ACC112 (cell line): ENCODE data around the gene ZFYVE26.

Experiments
- H2AFZ ChIP-seq: fragments of 200-600 bp; sonication (generic); one replicate; pipeline ENCODE4 v1.6.0; 2017; ENCODE audit warnings: antibody characterized with exemption, low read length; ENCODE audit not compliant: unreplicated experiment
- H3K27ac ChIP-seq: fragments of 200-600 bp; sonication (generic); 2 replicates; pipeline ENCODE4 v1.5.1; 2014; ENCODE audit warnings: low read depth, mild to moderate bottlenecking, antibody characterized with exemption, low read length, moderate library complexity
- H3K27me3 ChIP-seq: fragments of 200-600 bp; sonication (generic); 2 replicates; pipeline ENCODE4 v1.6.1; 2014; ENCODE audit warnings: mild to moderate bottlenecking, antibody characterized with exemption, low read length, moderate library complexity, mixed read lengths; ENCODE audit not compliant: insufficient read depth
- H3K36me3 ChIP-seq: fragments of 200-600 bp; sonication (generic); 2 replicates; pipeline ENCODE4 v1.6.1; 2016; ENCODE audit warnings: mild to moderate bottlenecking, antibody characterized with exemption, low read length, moderate library complexity, mixed read lengths; ENCODE audit not compliant: insufficient read depth
- H3K4me1 ChIP-seq: fragments of 200-600 bp; sonication (generic); one replicate; pipeline ENCODE4 v1.6.1; 2016; ENCODE audit warnings: low read length, mixed read lengths; ENCODE audit not compliant: insufficient read depth, unreplicated experiment, control insufficient read depth
- H3K4me3 ChIP-seq: fragments of 200-600 bp; sonication (generic); 2 replicates; pipeline ENCODE4 v1.5.1; 2014; ENCODE audit warnings: mild to moderate bottlenecking, low read depth, low read length
- H3K79me2 ChIP-seq: fragments of 200-600 bp; sonication (generic); one replicate; pipeline ENCODE4 v1.6.0; 2016; ENCODE audit warnings: low read length; ENCODE audit not compliant: control insufficient read depth, unreplicated experiment, insufficient read depth

ZFYVE26 gene

DNA sequence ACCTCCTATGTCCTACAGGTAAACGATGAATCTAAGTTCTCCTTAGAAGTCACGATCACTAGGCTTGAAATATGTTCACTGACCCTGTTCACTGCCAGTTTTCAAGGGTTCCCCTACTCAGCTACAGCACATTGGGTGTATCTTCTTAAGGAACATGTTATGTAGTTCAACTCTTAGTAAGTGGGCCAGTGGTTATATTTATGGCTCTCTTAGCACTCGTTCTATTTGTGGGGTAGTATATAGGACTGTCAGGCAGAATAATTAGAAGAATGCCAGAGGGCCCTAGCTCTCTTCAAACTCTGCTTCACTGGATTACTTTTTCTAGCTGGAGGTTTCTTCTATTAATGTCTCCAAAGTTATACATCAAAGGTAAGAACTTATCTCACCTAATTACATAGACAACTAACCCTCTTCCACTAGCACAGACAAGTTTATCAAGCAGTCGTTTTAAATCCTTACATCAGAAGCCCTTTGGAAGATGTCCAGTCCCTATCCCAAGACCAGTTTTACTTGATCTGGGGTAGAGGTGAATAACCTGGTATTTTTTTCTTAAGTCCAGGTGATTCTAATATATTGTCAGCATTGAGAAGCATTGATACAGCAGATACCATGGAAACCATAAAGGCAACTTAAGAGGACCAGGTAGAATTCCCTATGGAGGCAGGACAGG is 39.6 kb downstream of the ZFYVE26 start:
- Histone ChIP-seq H3K27me3 (no peaks in the 10 kb centered on the region), H3K79me2 (no peaks in the 10 kb centered on the region), H2AFZ (no peak overlapping the region), H3K27ac (no peak overlapping the region), H3K36me3 (peaks cover 50% of the 10 kb centered on the region), H3K4me3 (no peak overlapping the region), H3K4me1 (no peaks in the 10 kb centered on the region)

DNA sequence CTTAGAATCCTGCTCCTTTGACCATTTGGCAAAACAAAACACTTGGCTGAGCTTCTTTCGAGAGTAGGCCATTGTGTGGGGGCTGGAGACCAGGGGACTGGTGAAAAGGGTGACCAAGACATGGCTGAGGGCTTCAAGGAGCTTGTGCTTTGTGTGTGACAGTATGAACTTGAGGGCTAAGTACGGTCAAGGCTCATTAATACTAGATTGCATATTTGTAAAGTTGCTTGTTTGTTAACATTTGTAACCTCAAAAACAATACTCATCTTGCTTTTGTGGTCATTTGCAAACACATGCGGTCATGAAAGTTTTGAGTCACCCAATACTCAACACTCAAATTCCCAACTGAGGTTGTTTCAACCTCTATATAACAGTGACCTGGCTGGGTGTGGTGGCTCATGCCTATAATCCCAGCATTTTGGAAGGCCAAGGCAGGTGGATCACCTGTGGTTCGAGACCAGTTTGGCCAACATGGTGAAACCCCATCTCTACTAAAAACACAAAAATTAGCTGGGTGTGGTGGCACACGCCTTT is 42.5 kb downstream of the ZFYVE26 start:
- Histone ChIP-seq H3K79me2 (no peaks in the 10 kb centered on the region), H3K27ac (no peak overlapping the region), H3K4me1 (no peaks in the 10 kb centered on the region), H3K4me3 (no peak overlapping the region), H3K36me3 (peaks cover 47% of the 10 kb centered on the region), H3K27me3 (no peaks in the 10 kb centered on the region), H2AFZ (no peak overlapping the region)

DNA sequence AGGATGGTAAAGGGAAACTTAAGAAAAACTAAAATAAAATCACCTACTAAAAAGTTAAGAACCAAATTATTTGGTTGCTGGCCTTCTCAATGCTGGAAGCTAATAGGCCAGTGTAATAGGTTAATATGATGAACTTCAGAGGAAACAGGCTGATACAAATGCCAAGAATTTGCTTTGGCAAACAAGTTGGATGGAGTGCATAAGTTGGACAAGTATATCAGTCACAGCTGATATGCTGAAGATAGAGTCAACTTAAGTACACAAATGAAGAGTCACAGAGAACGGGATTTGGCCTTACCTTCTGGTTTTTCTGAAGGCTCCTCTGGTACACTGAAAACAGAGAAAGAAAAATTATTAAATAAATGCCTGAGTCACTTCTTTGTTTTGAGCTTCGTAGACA is 48.2 kb downstream of the ZFYVE26 start:
- Histone ChIP-seq H3K27ac (no peak overlapping the region), H3K79me2 (no peaks in the 10 kb centered on the region), H3K4me1 (no peaks in the 10 kb centered on the region), H3K27me3 (no peaks in the 10 kb centered on the region), H3K4me3 (no peak overlapping the region), H3K36me3 (peaks cover 44% of the 10 kb centered on the region), H2AFZ (no peak overlapping the region)

DNA sequence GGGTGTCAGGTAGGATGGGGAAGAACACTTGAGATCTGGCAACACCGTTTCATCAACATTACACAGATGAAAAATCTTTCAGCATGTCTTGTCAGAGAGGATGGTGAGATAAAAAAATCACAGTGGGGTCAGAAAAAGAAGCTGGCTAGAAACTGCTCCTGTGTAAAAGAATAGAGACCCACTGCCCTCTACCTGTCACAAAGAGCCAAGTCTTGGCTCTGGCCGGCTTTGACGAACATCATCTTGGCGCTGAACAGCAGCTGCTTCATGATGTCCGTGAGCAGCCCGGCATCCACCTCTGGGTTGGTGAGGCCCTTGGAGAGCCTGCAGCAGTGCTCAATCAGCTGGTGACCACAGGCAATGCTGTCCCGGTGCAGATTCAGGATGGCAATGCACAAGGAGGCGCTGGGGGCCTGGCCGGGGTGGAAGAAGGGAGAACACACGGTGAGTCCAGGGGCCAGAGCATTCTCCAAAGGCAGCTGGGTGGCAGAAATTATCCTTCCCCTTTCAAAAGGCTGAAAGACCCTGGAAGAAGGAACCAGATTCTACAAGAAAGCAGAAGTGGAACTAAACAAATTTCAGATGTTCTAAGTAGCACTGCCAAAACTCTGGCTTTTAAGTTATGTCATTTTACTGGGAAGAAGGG is 50.2 kb downstream of the ZFYVE26 start:
- H3K79me2 ChIP-seq, result no peaks in the 10 kb centered on the region
- H3K27ac ChIP-seq, result no peak overlapping the region
- no peak overlapping the region for H2AFZ ChIP-seq
- H3K4me3 ChIP-seq, result no peak overlapping the region
- peaks cover 36% of the 10 kb centered on the region for H3K36me3 ChIP-seq
- no peaks in the 10 kb centered on the region for H3K27me3 ChIP-seq
- no peaks in the 10 kb centered on the region for H3K4me1 ChIP-seq

DNA sequence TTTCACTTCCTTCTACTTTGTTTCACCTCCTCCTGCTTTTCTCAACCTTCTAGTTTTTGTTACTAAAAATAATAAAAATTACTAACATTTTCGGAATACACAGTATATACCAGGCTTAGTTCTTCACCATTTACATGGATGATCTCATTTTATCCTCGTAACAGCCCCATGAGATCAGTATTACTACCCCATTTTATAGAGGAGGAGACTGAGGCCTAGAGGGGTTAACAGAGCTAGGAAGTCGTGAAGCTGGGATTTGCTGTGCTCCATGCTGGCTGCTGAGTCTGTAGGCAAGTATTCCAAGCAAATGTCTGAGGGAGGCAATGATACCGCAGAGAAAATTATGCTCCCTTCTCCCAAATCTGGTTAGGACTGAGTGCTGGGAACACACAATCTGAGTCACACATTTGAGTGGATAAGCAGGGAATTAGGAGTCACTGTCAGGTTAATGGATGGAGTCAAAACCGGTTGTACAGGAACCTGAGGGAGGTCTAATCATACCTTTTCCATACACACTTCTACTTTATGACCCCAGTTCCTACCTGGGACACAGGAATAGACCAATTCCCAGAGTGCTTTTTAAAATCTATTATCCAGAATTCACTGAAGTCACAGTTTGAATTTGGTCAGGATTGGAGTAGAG is 51.1 kb downstream of the ZFYVE26 start:
- Histone ChIP-seq H2AFZ (no peak overlapping the region), H3K27ac (no peak overlapping the region), H3K4me3 (no peak overlapping the region), H3K4me1 (no peaks in the 10 kb centered on the region), H3K79me2 (no peaks in the 10 kb centered on the region), H3K27me3 (no peaks in the 10 kb centered on the region), H3K36me3 (peaks cover 36% of the 10 kb centered on the region)

DNA sequence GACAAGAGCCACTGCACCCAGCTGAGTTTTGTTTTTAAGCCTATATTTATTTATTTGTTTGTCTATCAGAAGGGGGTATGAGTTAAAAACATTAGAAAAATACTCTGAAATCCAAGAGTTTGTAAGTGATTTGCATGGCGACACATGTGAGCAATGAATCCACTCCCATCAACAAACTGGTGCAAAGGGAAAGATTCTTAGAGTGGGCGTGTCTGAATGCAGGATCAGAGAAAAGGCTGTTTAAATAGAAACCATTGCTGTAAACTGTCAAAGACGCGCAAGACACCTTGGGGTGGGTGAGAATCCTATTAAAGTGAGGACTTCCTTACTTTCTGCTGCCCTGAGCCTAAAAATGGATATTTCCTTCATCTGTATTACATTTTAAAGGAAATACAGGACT is 51.9 kb downstream of the ZFYVE26 start:
- Histone ChIP-seq H2AFZ (no peak overlapping the region), H3K36me3 (peaks cover 39% of the 10 kb centered on the region), H3K4me3 (no peak overlapping the region), H3K27ac (no peak overlapping the region), H3K4me1 (no peaks in the 10 kb centered on the region), H3K27me3 (no peaks in the 10 kb centered on the region), H3K79me2 (no peaks in the 10 kb centered on the region)

DNA sequence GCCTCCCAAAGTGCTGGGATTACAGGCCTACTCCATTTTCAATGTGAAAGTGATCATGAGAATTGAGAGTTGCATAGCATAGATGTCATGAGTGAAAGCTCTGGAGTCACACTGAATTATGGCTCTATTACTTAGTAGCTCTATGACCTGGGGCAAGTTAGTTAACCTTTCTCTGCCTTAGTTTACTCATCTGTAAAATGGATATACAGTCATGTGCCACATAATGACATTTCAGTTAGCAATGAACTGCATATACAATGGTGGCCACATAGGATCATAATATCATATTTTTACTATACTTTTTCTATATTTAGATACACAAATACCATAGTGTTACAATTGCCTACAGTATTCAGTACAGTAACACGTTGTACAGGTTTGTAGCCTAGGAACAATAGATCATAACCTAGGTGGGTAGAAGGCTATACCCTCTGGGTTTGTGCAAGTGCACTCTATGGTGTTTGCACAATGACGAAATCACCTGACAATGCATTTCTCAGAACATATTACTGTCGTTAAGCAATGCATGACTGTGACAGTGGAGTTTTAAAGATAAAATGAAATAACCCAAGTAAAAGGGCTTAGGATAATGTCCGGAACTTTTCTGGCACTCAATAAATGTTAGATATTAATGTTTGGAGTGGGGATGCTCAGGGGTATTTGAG is 53.1 kb downstream of the ZFYVE26 start:
- Histone ChIP-seq H3K27ac (no peak overlapping the region), H2AFZ (no peak overlapping the region), H3K4me3 (no peak overlapping the region), H3K36me3 (peaks cover 32% of the 10 kb centered on the region), H3K79me2 (no peaks in the 10 kb centered on the region), H3K27me3 (no peaks in the 10 kb centered on the region), H3K4me1 (no peaks in the 10 kb centered on the region)

DNA sequence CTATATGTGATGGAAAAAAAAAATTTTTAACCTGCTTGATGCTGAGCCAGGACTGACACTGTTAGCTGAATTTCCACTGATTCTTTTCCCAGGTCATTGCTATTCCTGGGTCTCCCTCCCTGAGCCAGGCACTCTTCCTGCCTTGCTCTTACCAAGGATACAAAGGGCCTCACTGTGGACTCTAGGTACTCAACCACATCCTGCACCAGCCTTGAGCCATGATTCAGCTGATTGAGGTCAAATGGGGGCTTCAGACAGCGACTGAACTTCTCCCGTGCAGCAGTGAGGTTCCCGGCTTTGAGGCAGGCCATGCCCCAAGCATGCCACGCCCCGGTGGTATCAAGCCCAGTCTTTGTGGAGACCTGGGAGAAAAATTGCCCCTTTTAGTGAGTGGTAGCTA is 54.3 kb downstream of the ZFYVE26 start:
- H2AFZ ChIP-seq, result no peak overlapping the region
- no peak overlapping the region for H3K27ac ChIP-seq
- H3K36me3 ChIP-seq, result peaks cover 22% of the 10 kb centered on the region

DNA sequence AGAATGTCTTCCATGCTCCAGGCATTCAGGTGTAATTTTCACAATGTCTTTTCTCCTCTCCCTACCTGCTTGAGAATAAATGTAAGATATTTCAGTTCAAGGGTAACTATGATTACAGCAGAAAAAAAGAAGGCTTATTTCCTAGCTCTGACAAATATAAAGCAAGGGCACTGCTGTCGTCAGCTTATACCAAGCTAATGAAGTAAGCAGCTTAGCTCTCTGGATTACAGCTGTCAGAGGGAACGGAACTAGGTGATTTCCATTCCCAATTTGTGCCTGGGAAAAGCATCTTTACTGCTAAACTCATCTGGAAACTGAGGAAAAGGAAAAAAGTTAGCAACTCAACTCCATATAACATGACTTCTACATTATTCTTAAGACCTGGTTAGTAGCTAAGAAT is 56.5 kb downstream of the ZFYVE26 start:
- no peaks in the 10 kb centered on the region for H3K4me1 ChIP-seq
- H3K36me3 ChIP-seq, result peaks cover 23% of the 10 kb centered on the region
- no peaks in the 10 kb centered on the region for H3K27me3 ChIP-seq
- H3K4me3 ChIP-seq, result no peak overlapping the region
- no peak overlapping the region for H3K27ac ChIP-seq
- H2AFZ ChIP-seq, result no peak overlapping the region
- no peaks in the 10 kb centered on the region for H3K79me2 ChIP-seq

More for the DNA sequence above, 54.3 kb downstream of the ZFYVE26 start:
- Histone ChIP-seq H3K4me1 (no peaks in the 10 kb centered on the region), H3K79me2 (no peaks in the 10 kb centered on the region), H3K27me3 (no peaks in the 10 kb centered on the region), H3K4me3 (no peak overlapping the region)

DNA sequence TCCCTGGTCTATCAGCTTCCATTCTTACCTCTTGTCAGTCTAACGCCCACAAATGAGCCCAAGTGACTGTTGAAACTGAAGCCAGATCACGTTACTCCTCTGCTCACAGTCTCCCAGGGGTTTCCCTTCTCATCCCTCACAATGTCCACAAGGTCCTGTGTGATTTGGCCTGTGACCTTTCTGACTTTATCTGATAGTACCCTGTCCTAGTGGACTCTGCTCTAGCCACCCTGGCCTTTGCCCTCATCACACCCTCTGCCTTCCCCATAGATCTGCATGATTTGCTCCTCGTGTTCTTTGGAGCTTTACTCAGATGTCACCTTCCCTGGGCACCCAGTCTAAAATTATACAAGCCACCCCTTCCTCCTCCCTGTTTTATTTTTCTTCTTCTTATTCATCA is 59.2 kb downstream of the ZFYVE26 start:
- Histone ChIP-seq H2AFZ (no peak overlapping the region), H3K27ac (no peak overlapping the region), H3K4me1 (no peaks in the 10 kb centered on the region), H3K36me3 (peaks cover 38% of the 10 kb centered on the region), H3K79me2 (no peaks in the 10 kb centered on the region), H3K4me3 (no peak overlapping the region), H3K27me3 (no peaks in the 10 kb centered on the region)
